Cerebellar cortex (tissue), 1 donor: ENCODE measurements around the gene NDC1.
A peak's percentile ranks its signal among the peaks of the same experiment; 100 is the strongest.
"Not testable (repeated sequence)": the region's sequence is repeated elsewhere in the genome, so short reads cannot be mapped to it uniquely, and the experiment has no call there.

ENCODE experiments used
- DNase-seq: peaks from one replicate; pipeline ENCODE4 v3.0.0-alpha.2; 2015; ENCODE audit warnings: low spot score

NDC1 gene

DNA sequence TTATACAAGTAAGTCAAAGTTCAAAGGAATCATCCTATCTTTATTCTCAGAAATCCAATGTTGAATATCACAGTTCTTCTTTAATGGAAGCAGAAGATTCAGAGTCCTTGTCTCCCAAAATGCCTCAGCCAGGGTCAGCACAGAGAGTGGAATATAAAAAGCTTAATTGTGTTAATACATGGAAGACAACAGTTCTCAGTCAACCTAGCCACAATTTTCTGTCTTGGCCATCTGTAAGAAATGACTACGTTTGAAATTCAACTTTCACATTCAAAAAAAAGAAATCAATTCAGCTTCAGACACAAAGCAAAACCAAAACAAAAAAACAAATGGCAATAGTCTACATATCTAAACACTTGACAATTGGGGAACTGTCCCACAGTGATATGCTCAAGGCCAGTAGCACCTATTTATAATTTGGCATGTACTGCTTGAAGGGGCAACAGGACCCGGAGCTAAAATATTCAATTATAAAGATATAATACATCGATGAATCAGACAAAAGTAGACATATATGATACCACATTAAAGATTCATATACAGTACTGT lies 71.8 kb downstream of the NDC1 start:
- no peak for DNase-seq

DNA sequence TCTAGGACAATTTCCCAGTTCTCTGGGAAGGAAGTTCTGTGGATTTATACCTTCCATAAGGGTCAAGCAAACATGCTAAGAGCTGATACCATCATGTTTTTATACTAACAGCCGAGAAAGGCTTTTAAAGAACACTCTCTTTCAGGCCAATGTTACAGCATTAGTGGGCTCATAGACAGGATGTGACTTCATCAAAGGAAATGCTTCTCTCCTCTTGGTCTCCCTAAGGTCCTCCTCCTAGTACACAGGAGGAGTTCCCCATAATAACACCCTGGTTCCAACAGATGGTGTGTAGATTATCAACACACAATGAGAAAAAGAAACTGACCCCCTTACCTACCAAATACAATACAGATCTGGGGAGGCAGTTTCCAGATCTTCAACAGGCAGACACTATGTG lies 72.4 kb downstream of the NDC1 start:
- DNase-seq, result no peak

DNA sequence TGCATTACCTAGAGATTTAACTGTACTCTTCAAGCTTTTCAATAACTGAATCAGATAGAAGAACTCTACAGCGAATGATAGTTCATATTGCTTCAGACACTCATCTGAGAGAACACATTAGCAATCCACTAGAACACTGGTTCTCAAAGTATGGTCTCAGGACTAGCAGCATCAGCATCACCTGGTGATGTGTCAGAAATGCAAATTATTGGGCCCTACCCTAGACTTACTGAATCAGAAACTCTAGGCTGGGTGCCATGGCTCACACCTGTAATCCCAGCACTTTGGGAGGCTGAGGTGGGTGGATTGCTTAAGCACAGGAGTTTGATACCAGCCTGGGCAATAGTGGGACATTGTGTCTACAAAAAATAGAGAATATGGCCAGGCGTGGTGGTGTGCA lies 74.2 kb downstream of the NDC1 start:
- no peak for DNase-seq

- no peak for DNase-seq
Measured at GRCh38 chr1:53763461-53763860, 74.6 kb downstream of the NDC1 start.

GRCh38 chr1:53760497-53760896 lies 77.6 kb downstream of the NDC1 start:
- not testable (repeated sequence) for DNase-seq

DNA sequence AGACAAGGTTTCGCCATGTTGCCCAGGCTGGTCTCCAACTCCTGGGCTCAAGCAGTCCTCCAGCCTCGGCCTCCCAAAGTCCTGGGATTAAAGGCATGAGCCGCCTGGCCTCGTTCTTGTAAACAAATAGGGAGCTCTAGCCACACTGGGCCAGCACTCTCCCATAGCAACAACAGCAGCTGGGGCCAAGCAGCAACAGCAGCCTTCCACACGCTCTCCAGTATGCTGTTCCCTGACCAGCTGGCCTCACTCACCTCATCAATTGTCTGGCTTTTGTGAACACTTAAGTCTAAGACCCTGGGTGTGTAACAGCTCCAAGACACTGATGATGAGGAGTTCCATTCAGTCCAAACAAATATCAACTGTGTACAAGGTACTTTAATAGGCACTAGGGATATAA lies 82.2 kb downstream of the NDC1 start:
- DNase-seq, result no peak

DNA sequence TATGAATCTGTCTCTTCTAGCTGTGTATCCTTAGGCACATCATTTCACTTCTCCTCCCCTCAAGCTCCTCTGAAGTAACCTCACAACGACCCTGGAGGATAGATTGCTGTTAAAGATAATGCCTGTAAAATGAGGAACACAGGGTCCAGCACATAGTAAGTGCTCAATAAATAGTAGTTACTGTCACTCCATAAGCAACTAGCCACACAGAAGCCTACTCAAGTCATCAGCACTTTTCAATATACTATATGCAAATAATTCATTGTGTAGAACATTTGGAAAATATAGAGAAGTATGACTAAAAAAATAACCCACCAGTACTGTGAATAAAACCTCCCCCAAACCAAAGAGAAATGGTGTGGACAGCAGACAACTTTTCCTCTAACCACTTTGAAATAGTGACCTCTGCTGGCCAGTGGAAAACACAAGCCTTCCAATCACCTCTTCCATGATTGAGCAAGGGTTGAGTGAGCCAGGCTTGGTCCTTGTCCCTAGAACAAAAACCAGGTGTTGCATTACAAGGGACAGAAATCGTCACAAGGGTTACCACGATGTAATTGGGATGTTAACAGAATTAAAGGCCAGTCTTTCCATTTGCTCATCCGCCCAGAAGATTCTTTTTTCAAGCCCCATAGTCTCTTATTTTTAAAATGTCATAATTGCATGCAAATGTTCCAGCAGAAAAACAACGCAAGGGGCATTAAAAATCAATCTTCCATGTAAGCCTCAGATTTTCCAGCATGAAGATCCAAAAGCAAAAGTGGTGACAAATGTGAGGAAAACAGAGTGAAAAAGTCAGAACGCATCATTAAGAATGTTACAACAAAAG lies 83.4 kb downstream of the NDC1 start:
- peak; percentile 69 for DNase-seq

DNA sequence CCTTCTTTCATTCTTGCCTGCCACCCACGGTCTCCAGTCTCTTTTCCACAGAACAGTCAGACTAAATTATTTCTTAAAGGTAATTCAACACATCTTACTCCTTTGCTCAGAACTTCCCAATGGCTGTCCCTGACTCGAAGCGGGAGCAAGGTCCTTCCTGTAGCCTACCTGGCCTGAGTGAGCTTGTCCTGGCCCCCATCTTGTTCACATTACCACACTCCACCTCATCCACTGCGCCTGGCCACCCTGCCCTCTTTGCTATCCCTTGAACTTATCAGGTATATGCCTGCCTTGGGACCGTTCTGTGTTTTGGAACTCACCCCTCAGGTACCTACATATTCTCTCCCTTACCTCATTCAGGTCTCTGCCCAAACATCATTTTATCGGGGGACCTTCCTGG lies 85.8 kb downstream of the NDC1 start:
- no peak for DNase-seq

GRCh38 chr1:53747841-53748240 lies 90.3 kb downstream of the NDC1 start:
- no peak for DNase-seq

DNA sequence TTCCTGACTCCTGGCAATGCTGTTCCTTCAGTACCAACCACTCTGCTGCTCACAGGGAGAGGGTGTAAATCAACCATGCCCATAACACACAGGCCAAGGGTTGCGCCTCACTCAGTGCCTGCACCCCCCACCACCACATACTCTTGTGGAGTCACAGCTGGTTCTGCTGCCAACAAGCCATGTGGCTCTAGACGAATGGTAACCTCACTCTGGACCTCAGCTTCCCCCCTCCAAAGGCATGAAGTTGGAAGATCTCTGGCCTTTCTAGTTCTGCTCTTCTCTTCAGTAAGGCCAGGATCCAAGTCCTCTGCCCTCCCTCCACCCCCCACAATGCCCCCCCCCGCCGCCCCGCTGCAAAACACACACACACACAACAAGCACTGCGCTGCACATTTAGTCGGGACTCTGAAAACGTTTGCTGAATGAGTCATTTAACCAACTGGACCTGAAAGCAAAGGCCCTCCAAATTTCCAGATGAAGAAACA lies 97.4 kb downstream of the NDC1 start:
- DNase-seq, result no peak

DNA sequence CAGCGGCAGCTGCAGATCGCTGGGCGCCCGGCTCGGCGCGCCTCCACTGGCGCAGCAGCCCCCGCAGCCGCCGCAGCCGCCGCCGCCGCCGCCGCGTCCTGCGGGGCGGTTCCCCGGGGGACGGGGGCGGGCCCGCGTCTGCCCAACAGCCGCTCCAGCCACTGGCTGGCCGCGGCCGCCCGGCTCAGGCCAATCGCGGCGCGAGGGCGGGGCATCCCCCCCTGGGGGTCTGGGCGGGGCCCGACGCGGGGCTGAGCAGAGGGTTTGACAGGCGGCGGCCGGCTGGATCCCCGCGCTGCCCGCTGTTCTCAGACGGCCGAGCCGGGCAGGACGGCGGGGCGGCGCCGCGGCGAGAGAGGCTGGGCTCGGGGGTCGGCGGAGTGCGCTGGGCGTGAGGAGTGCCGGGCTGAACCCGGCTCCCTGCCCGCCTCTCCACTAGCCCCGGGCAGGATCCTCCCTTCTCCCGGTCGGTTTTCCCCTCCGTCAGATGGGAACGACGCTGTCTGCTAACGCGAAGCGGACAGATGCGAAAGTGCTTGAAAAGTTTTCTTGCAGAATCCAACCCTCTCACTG lies 98.9 kb downstream of the NDC1 start, which contains the start of gene GLIS1:
GLIS1 (minus strand) TSS at position 56 of the 573 bp plus-strand sequence. CDS start 1,100 bp downstream, outside the sequence.
- DNase-seq, result peak; percentile 74

GRCh38 chr1:53738205-53739108 lies 99.6 kb downstream of the NDC1 start:
- no peak for DNase-seq

- no peak for DNase-seq
Measured at GRCh38 chr1:53737648-53738204, 100.4 kb downstream of the NDC1 start.

GRCh38 chr1:53736290-53736689 lies 101.8 kb downstream of the NDC1 start:
- DNase-seq, result no peak

DNA sequence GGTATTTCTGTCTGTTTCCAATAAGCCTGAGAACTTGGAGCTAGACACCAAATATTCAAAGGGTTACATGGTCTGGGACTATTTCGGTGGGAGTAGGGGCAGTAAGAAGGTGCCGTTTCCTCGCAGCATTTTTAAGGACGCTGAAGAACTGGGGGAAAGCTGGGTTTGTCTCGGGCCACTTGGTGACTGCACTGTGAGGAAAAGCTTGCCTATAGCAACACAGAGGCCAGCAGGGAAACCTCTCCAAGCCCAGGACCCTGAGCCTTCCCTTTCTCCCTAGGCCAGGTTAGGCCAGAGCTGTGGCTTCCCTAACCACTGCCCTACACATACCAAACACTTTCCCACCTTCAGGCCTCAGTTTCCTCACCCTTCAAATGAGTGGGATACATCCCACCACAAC lies 102.4 kb downstream of the NDC1 start:
- no peak for DNase-seq

- DNase-seq, result no peak
Measured at GRCh38 chr1:53735261-53735660, 102.8 kb downstream of the NDC1 start.

- DNase-seq, result no peak
Measured at GRCh38 chr1:53734650-53735211, 103.4 kb downstream of the NDC1 start.

DNA sequence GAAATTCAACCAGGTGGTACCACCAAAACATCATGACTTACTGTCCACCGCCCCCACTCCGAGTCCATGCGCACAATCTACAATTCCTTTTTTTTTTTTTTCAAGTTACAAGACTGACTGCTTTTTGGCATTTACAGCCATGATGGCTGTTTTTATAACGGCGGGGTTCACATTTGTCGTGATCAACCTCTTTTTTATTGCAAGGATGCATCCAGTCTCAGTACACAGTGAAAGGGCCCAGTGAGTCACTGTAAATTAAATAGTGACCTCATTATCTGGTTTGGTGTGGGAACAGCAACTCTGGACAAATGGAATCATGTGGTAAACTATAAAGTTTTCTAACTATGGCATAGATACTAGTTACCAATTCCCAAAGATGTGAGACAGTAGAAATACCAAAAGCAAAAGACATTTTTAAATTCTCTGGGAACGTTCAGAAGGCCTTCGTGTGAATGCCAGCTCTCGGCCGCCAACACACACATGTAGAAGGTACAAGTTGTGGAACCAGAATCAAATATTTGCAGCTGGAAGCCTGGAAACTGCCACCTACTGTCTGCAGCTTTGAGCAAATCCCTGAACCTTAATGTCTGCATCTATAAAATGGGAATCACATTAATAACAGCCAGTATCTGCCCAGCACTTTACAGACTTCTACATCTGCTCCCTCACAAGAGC lies 104.0 kb downstream of the NDC1 start:
- no peak for DNase-seq

DNA sequence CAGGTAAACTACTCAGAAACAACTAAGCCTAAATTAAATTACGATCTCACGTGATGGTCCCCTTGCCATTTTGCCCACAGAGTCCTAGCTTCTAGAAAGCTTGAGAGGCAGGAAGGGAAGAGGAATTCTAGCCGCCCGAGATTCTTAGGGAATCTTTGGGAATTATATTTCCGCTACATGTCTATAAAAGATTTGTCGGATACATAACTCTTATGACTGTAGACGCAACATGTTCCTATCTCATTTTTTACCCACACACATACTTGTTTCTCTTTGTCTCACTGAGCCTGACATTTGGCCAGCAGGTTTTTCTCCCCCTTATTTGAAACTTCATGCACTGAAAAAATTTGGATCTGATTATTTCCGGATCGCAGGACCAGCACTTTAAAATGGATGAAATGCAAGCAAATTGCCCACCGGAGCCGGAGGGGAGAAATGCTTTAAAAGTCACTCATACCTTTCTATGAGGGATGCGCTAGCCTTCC lies 104.6 kb downstream of the NDC1 start:
- no peak for DNase-seq

- DNase-seq, result no peak
Measured at GRCh38 chr1:53732912-53733317, 105.2 kb downstream of the NDC1 start.

- DNase-seq, result no peak
Measured at GRCh38 chr1:53732409-53732808, 105.7 kb downstream of the NDC1 start.
